KMS-11 (cell line): ENCODE results near the gene SLC25A17.
A peak's percentile ranks its signal among the peaks of the same experiment; 100 is the strongest.
"Not testable (repeated sequence)": the region's sequence is repeated elsewhere in the genome, so short reads cannot be mapped to it uniquely, and the experiment has no call there.

Source experiments
- H2AFZ ChIP-seq: fragments of 200-600 bp; sonication (generic); 2 replicates; pipeline ENCODE4 v1.6.1; 2016; ENCODE audit warnings: antibody characterized with exemption, mixed run types, low read depth
- H3K27ac ChIP-seq: fragments of 200-600 bp; sonication (generic); 2 replicates; pipeline ENCODE4 v1.6.1; 2016; ENCODE audit warnings: mild to moderate bottlenecking, mixed run types
- H3K27me3 ChIP-seq: fragments of 200-600 bp; sonication (generic); 2 replicates; pipeline ENCODE4 v1.6.1; 2017; ENCODE audit warnings: mild to moderate bottlenecking, low read depth, mixed run types, moderate library complexity; ENCODE audit not compliant: insufficient read depth
- H3K36me3 ChIP-seq: fragments of 200-600 bp; sonication (generic); 2 replicates; pipeline ENCODE4 v1.6.1; 2017; ENCODE audit warnings: mild to moderate bottlenecking, mixed run types; ENCODE audit not compliant: insufficient read depth
- H3K4me1 ChIP-seq: fragments of 200-600 bp; sonication (generic); 2 replicates; pipeline ENCODE4 v1.6.1; 2016; ENCODE audit warnings: mild to moderate bottlenecking, low read depth, mixed run types; ENCODE audit not compliant: poor library complexity, severe bottlenecking
- H3K4me2 ChIP-seq: fragments of 200-600 bp; sonication (generic); 2 replicates; pipeline ENCODE4 v1.7.0; 2016; ENCODE audit warnings: mild to moderate bottlenecking, mixed run types
- H3K4me3 ChIP-seq: fragments of 200-600 bp; sonication (generic); IDR thresholded peaks from 2 replicates; pipeline ENCODE4 v1.6.1; 2017; ENCODE audit warnings: low read depth, low read length, mixed read lengths; ENCODE audit not compliant: insufficient read depth
- H3K79me2 ChIP-seq: fragments of 200-600 bp; sonication (generic); 2 replicates; pipeline ENCODE4 v1.6.1; 2016; ENCODE audit warnings: low read depth, mixed run types; ENCODE audit not compliant: insufficient read depth
- H3K9ac ChIP-seq: fragments of 200-600 bp; sonication (generic); 2 replicates; pipeline ENCODE4 v1.6.1; 2016; ENCODE audit warnings: mild to moderate bottlenecking, mixed run types
- H4K20me1 ChIP-seq: fragments of 200-600 bp; sonication (generic); 2 replicates; pipeline ENCODE4 v1.6.1; 2016; ENCODE audit warnings: mild to moderate bottlenecking, mixed run types; ENCODE audit not compliant: insufficient read depth
- CTCF ChIP-seq: fragments of 200-600 bp; sonication (generic); conservative IDR thresholded peaks from 2 replicates; pipeline ENCODE4 v1.6.1; 2017; ENCODE audit warnings: low read depth, mild to moderate bottlenecking, antibody characterized with exemption, low read length, moderate library complexity, mixed read lengths

The SLC25A17 gene

GRCh38 chr22:40838486-40838885, 19.3 kb upstream of the SLC25A17 start:
- peaks cover 9% of the 10 kb centered on the region; the same call in 1 of the 2 replicates for H3K36me3 ChIP-seq
- H3K4me1 ChIP-seq, result peaks cover 21% of the 10 kb centered on the region

GRCh38 chr22:40834619-40835018, 15.5 kb upstream of the SLC25A17 start:
- H3K79me2 ChIP-seq, result peaks cover 15% of the 10 kb centered on the region; the same call in 1 of the 2 replicates
- no peaks in the 10 kb centered on the region for H3K27me3 ChIP-seq
- H3K4me3 ChIP-seq, result no peak overlapping the region
- H3K4me2 ChIP-seq, result no peak overlapping the region
- no peak for TF ChIP-seq CTCF
- peaks cover 21% of the 10 kb centered on the region for H3K4me1 ChIP-seq
- H3K27ac ChIP-seq, result no peak overlapping the region
- H3K36me3 ChIP-seq, result peaks cover 19% of the 10 kb centered on the region; the same call in 1 of the 2 replicates
- no peak overlapping the region for H3K9ac ChIP-seq
- H2AFZ ChIP-seq, result no peak overlapping the region
- H4K20me1 ChIP-seq, result no peaks in the 10 kb centered on the region

More at GRCh38 chr22:40838486-40838885, 19.3 kb upstream of the SLC25A17 start:
- Histone ChIP-seq H3K4me2 (no peak overlapping the region; the same call in 1 of the 2 replicates), H3K27ac (peak overlapping the region; percentile 19; the same call in 1 of the 2 replicates), H3K27me3 (no peaks in the 10 kb centered on the region), H4K20me1 (no peaks in the 10 kb centered on the region), H3K9ac (no peak overlapping the region), H3K79me2 (peaks cover 26% of the 10 kb centered on the region; the same call in 1 of the 2 replicates), H3K4me3 (no peak overlapping the region), H2AFZ (no peak overlapping the region)
- TF ChIP-seq CTCF, result no peak

- Histone ChIP-seq H3K4me3 (no peak overlapping the region), H3K27ac (no peak overlapping the region), H3K36me3 (peaks cover 14% of the 10 kb centered on the region; the same call in 1 of the 2 replicates), H3K4me2 (no peak overlapping the region), H3K79me2 (no peaks in the 10 kb centered on the region), H2AFZ (no peak overlapping the region), H4K20me1 (no peaks in the 10 kb centered on the region), H3K4me1 (no peaks in the 10 kb centered on the region), H3K9ac (no peak overlapping the region), H3K27me3 (no peaks in the 10 kb centered on the region)
- no peak for TF ChIP-seq CTCF
These were observed 10.0 kb upstream of the SLC25A17 start for GRCh38 chr22:40829131-40829530.

GRCh38 chr22:40826984-40827741, 8.0 kb upstream of the SLC25A17 start:
- no peaks in the 10 kb centered on the region for H4K20me1 ChIP-seq
- no peaks in the 10 kb centered on the region for H3K79me2 ChIP-seq
- no peaks in the 10 kb centered on the region for H3K4me1 ChIP-seq
- no peak overlapping the region for H2AFZ ChIP-seq
- no peak overlapping the region for H3K9ac ChIP-seq
- H3K4me3 ChIP-seq, result no peak overlapping the region
- H3K27ac ChIP-seq, result no peak overlapping the region
- peaks cover 14% of the 10 kb centered on the region; the same call in 1 of the 2 replicates for H3K36me3 ChIP-seq
- H3K4me2 ChIP-seq, result no peak overlapping the region
- H3K27me3 ChIP-seq, result no peaks in the 10 kb centered on the region
- TF ChIP-seq CTCF, result no peak

- peaks cover 11% of the 10 kb centered on the region; the same call in 1 of the 2 replicates for H3K36me3 ChIP-seq
- H3K27ac ChIP-seq, H3K9ac ChIP-seq, H2AFZ ChIP-seq, H3K27me3 ChIP-seq, H3K4me1 ChIP-seq, H3K4me3 ChIP-seq, H3K4me2 ChIP-seq, H3K79me2 ChIP-seq, H4K20me1 ChIP-seq: not testable (repeated sequence)
These were observed 7.1 kb upstream of the SLC25A17 start for GRCh38 chr22:40826292-40826691.
